GM19023 (cell line): ENCODE data around the gene NUAK2.
A peak's percentile ranks its signal among the peaks of the same experiment; 100 is the strongest.

Source experiments
- ATAC-seq: cut with Tn5 transposase; IDR thresholded peaks from one replicate; pipeline ENCODE4 v1.9.1; 2021; ENCODE audit warnings: mild to moderate bottlenecking, moderate library complexity; ENCODE audit not compliant: unreplicated experiment

The NUAK2 gene

DNA sequence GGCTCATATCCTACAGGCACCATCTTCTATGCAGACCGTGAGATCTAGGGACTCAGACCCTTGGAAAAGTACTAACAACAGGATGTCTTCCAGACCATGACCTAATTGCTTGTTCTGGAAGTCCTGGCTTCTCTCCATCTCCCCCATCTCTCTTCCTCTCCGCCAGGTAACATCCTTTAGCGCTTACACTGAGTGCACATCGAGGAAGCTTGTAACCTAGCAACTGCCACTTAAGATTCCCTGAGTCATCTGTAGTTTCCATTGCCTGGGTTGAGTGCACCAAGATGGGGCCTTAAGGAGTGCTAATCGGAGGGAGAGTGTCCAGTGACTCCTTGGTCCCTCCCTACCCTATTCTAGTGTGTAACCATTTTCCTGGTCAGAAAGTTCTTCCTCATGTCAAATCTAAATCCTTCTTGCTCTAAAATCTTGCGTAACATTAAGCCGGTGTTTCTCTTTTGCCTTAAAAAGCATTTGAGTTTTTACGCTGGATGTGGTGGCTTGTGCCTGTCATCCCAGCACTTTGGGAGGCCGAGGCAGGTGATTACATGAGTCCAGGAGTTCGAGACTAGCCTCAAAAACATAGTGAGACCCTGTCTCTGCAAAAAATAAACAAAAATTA lies 25.5 kb upstream of the NUAK2 start:
- no peak for ATAC-seq

DNA sequence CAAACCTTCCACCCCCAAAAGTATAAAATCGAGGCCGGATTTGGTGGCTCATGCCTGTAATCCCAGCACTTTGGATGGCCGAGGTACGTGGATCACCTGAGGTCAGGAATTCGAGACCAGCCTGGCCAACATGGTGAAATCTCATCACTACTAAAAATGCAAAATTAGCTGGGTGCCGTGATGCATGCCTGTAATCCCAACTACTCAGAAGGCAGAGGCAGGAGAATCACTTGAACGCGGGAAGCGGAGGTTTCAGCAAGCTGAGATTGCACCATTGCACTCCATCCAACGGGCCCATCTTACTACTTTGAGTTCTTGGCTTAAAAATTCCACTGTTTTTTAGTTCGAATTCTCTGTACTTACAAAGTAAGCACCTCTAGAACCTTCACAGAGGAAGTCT lies 24.2 kb upstream of the NUAK2 start:
- ATAC-seq = no peak

DNA sequence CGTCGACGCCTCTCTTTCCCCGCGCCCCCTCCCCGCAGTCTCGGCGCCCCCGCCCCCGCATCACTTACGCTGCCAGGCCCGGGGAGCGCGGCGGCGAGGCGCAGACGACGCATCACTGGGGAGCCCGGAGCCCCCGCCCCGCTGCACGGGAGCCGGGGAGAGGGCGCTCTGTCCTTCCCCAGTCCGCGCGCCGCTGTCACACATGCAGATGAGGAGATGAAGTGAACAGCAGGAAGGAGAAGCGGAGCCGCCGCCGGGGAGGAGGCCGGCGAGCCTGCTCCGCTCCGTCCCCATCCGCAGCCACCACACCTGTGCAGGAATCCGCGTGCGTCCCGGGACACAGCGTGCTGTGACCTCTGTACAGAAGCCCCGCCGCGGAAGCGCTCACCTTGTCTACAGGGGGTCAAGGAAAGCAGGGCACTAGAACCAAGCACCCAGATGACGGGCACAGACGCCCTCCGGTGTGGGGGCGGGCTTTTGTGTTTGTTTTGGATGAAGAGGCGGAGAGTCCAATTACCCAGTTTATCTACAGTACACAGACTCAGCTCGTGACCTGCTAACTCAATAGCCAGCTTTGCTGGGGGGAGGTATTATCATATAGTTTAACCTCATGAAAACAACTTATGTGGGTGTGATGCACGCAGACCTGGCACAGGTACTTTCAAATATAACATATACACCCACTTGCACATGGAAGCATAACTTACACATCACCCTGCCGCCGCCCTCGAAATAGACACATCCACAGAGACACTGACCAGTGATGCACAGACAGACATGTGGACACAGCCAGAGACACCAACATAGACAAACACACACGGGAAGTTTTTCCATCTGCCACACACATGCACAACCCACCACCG lies 22.8 kb upstream of the NUAK2 start:
- ATAC-seq = no peak

DNA sequence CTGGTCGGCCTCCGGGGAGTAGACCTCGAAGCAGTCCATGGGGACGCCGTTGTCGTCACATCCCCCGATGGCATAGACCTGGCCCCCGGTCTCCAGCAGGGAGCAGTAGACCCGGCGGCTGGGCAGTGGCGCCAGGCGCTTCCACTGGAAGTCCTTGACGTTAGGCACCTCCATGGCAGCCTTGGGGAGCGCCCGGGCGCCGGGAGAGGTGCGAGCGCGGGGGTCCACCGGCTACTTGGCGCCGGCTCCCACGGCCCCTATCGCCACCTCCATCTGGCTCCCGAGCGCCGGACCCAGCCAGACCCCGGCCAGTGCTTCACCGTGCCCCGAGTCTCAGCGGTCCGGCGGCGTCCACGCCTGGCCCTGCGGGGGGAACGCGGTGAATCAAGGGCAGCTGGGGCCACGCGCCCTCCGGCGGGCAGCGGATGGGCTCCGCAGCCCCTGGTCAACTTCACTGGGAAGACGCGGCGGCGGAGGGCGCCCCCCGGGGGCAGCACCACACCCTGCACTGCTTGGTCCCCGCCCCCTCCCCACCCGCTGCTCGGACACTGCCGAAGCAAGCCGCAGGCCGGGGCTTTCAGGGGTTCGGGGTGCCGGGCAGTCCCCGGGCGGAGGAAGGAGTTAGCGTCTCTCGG lies 22.0 kb upstream of the NUAK2 start:
- ATAC-seq = no peak

DNA sequence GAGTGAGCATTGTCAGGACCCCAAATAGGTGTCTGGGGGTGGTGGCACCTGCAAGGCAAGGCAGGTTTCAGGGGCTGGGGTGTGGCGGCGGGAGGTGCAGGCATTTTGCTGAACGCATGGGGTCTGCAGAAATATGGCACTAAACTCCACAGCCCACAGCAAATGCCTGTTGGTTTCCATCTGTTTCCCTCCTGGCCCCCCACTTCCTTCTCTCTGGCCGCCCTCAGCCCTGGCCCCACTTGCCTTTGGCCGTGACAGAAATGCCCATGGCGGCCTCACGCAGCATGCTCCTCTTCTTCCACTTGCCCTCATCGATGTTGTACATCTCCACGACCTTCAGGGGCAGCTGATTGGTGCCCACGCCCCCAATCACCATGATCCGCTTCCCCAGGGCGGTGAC lies 21.4 kb upstream of the NUAK2 start:
- no peak for ATAC-seq

DNA sequence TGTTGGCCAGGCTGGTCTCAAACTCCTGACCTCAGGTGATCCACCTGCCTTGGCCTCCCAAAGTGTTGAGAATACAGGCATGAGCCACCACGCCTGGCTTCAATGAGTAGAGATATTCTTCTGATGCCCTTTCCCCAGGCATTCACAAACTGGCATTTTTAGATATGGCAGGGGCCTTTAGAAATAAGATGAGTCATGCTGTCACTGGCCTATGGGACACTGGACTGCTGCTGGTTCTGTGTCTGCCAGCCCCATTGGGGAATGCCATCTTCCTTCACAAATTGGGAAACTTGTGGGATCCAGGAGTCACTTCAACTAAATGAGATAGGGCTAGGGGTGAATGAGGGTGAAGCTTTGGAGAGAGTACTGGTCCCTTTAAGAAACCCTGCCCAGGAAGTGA lies 19.1 kb upstream of the NUAK2 start:
- no peak for ATAC-seq

DNA sequence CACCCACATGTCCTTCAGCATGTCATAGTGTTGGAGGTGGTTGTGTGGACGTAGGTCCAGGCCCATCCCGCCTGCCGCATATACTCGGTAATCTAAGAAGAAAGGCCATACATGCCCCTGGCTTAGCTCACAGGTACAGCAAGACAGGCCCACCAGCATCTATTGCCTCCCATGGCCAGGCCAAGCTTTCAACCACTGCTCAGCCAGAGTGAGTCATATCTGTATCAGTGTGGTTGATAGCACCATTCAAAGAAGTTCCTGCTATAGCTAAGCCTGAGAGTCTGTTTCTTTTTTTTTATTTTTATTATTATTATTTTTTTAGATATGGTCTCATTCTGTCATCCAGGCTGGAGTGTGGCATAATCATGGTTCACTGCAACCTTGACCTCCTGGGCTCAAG lies 18.2 kb upstream of the NUAK2 start:
- ATAC-seq = peak; percentile 49

DNA sequence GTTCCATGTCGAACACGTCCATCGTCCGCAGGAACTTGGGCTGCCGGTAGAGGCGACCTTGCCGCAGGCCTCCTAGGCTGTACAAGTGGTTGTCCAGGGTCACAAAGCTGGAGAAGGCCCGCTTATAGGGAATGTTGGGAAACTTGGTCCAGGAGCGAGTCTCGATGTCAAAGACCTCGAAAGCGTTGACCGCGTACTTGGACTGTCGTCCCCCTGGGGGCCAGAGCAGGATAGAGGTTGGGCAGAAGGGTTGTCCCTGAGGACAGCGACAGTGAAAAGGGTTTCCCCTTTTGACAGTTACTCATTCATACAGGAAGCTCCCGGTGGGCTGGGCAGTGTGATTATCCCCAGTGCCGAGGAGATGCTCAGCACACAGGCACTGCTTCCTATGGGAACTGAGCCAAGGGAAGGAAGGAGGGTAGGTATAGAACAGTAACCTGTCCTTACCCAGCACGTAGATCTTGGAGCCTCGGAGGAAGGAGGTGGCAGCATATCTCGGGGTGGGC lies 17.7 kb upstream of the NUAK2 start:
- ATAC-seq = no peak

DNA sequence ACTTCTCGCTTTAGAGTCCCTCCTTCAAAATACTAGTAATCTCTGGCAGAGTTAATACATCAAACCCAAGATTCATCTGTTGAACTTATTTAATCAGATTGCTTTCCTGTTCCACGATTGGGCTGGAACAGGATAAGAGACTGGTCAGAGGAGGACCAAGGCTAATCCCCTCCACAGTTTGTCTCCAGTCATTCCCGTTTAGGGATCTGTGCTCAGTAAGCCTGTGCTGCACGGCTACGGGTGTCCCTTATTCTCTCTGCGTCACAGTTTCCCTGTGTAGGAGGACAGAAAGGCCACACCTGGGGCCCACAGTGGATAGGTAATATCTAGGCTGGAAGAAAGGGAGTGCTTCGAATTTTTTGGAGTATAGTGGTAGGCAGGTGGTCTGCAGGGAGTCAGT lies 16.5 kb upstream of the NUAK2 start:
- ATAC-seq = no peak

DNA sequence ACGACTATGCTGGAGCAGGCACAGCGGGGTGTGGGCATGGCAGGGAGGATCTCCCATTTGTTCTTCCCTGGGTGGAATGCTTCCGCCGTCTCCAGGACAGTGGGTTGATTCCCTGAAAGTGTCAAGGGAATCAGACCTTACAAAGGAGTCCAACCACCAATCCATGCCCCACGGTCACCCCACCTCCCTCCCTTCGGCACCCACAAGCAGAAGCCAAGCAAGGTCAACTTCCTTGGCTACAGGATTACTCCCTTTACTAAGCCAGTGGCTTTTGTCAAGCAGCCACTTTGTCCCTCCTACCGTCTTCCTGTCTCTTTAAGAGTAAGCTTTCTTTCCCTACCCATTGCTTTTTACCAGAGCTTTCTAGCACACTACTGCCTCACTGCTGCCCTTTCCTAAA lies 15.9 kb upstream of the NUAK2 start:
- ATAC-seq = no peak

DNA sequence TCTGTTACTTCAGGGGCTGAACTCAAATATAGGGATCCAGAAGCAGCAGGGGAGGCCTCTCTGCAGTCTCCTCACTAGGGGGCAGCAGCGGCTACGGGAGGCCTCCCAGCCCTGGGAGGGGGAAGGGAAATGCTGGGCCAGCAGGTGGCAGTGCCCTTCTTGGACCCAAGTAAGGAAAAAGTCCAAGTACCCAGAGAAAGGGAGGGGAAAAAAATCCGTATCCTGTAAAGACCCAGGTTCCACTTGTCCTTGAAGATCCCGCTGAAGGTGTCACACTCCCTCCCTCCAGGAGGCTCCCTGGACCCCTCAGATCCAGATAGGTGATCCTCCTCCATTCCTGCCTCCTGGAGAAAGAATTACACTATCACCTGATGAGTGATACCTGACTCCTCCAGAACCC lies 14.1 kb upstream of the NUAK2 start:
- ATAC-seq = no peak

DNA sequence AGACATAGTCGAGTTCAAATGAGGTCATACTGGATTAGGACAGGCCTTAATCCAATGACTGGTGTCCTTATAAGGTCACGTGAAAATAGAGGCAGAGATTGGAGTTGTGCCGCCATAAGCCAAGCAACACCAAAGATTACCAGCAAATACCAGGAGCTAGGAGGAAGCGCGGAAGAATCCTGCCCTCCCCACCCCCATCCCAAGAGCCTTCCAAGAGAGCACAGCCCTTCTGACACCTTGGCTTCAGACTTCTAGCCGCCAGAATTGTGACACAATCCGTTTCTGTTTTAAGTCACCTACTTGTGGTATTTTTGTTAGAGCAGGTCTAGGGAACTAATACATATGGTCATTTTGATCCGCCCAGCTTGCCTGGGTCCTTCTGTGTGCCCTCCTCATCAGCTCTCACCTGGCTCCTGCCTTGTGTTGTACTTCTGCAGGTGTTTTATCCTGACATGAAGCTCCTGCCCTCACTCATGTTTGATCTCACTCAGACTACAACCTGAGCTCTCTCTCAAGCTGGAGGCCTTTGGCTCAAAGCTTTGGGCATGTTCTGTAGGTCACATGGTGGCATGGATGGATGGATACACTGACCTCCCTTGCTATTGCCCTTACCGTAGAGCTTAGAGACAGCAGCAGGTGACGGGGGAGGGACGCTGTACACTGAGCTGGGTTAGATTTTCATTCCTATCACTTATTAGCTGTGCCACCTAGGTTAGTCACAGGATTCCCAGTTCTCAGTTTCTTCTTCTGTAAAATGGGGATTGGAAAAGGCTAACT lies 10.7 kb upstream of the NUAK2 start:
- ATAC-seq = no peak

DNA sequence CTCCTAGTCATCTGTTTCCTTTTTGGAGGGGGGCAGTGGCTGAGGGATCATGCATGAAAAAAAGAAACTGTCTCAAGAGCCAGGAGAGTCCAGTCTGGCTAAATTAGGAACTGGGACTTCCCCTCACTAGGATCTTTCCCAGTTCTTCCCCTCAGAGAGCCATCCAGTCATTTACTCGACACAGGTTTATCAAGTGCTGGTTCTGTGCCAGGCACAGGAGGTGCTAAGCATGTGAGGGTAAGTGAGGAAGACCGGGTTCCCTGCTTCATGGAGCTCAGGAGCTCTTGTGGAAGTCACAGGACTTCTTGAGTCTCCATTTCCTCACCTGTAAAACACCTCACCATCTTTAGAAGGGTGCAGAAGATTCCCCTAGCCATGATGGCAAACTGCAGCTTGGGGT lies 8.6 kb upstream of the NUAK2 start:
- no peak for ATAC-seq

DNA sequence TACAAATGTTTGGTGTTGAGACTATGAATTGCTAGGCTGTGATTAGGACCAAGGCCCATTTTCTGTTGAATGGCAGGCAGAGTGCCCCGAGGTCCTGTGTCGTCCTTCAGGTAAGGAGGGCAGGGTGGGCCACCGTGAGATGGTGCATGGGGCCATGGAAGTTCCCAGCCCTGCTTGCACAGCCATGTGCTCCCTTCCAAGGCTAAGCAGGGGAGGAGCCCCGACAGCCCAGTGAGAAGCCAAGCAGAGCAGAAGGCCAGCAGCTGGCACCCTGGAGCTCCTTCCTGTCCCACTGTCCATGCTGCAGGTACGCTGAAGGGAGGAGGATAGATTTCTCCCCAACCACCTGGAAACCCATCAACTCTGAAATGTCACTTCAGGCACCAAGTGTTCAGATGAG lies 8.2 kb upstream of the NUAK2 start:
- no peak for ATAC-seq

DNA sequence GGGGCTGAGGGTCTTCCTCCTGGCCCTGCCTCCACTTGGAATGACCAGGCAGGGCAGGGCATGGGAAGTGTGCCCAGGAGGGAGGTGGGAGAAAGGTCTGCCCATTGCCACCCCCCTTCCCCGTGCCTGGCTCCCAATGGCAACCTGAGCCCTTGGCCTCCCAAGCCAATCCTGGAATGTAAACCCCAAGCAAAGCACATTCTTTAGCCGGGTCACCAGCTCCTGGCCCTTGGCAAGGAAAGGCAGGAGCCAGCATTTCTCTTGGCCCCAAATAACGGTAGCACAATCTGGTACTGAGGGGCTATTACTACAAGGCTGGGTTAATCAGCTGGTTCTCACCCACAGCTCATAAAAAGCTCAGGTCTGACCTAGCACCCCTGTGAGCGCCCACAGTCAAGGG lies 6.9 kb upstream of the NUAK2 start:
- no peak for ATAC-seq

DNA sequence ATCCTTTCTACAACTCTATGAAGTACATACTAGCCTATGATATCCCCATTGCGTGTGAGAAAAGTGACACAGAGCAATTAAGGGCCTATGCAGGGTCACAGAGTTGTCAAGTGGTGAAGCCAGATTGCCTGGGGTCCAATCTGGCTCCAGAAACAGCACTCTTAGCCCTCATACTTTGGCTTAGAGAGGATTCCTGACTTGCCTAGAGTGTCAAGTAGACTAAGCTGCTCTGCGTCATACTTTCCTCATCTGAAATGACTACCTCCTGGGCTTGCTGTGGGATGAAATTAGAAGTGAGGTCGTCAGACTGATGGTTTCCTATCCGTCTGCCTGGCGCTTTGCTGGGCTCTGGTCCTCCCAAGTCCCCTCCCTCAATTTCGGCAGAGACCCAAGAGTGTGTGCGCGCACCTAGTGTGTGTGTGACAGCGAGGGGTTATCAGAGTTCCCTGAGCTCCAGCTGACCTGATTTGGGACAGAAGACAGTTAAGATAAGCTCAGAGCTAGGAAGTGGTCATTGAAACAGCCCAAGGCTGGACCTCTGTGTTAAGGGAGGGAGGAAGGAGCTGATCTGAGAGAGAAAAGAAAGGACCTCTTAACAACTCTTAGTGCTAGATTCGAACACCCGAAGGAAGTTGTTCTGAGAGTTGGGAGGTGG lies 5.4 kb upstream of the NUAK2 start:
- ATAC-seq = no peak

DNA sequence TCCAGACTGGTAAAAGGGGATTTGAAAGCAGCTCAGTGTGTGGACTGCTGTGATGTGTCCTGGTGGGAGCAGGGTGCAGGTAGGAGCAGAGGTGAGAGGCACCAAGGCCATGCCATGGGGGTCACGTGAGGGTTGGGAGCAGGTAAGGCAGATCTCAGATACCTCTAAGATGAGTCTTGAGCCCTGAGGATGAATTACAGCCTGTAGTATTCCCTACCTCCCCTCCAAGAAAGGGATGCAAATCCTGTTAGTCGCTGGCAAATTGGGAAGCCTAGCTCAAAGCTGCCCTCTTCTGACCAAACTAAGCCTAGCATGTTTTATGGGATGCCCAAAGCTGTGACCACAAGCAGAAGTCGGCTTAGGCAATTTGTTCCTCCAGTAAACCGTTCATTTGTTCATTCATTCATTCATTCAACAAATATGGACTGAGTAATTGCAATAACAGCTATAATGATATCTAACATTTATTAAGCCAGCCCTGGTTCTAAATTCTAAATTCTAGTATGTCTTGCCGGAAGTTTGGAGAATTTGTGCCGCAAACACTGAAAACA lies 3.9 kb upstream of the NUAK2 start:
- ATAC-seq = no peak

DNA sequence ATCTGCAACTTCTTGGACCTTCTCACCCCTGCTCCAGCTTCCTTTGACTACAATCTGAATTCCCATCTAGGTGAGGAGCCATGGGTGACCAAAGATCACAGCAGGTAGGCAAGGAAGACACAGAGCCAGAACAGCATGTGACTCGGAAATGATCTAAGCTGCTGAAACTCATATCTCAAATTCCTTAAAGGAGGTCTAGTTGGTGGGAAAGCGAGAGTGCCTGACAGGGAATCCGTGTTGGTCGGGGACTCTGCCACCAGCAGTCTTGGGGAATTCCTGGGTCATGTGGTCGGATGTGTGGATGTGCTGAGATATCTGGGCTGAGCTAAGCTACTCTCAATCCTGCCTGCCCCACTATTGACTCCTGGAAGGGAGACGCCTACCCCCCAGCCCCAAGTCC lies 3.2 kb upstream of the NUAK2 start:
- no peak for ATAC-seq

DNA sequence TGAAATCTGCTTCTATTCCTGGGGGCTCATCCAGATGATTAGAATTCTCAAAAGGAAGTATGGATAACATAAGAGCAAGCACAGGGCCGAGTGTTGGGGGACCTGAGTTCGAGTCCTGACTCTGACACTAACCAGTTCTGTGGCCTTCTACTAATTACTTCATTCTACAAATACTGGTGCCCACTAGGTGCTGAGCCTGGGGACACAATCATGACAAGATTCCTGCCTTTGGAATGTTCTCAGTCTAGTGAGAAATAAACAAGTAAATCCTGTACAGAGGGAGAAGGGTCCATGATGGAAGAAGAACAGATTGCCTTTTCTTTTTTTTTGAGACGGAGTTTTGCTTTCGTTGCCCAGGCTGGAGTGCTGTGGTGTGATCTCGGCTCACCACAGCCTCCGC lies 2.2 kb upstream of the NUAK2 start:
- ATAC-seq = no peak

DNA sequence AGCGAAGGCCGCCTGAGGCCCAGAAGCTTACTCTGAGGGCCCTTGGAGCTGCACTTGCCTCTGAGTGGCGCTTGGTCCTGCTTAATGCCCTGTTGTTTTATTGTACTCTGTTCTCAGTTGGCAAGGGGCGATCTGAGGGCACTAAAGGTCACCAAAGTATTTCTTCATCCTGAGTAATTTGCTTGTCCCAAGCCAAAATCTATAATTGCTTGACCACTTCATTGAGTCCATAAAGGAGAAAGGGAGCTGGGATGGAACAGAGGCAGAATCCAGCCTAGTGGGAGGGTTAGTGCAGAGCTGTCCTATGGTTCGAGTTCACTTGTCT lies 376 bp upstream of the NUAK2 start:
- ATAC-seq = no peak
